ENCODE results near the gene AOPEP. TPM values are rescaled to one million over a fixed set of nuclear protein-coding genes. Genes with fewer than 3 reads are reported as not detected.

AOPEP gene
- total RNA-seq, 1 donor from 2014 or later: 305 TPM

GRCh38 chr9:94703488-94704140 lies 22.9 kb upstream of the AOPEP start:
- intact Hi-C loops (cut with DNase I): no loop called here
- Histone ChIP-seq H3K36me3 (no peaks in the 10 kb centered on the region), H3K4me1 (no peaks in the 10 kb centered on the region), H3K4me3 (no peak overlapping the region), H3K27ac (no peak overlapping the region), H3K9me3 (no peaks in the 10 kb centered on the region), H3K27me3 (no peaks in the 10 kb centered on the region)
- DNase-seq (ENCODE audit: extremely low spot score in 2 of 2): no peak
- no peak for TF ChIP-seq POLR2AphosphoS5 (IDR thresholded peaks at IDR 0.05; ENCODE audit: insufficient read depth in 1 of 2, low read depth in 1 of 2)
- no peak for TF ChIP-seq CTCF (IDR thresholded peaks at IDR 0.05)
- TF ChIP-seq POLR2A (IDR thresholded peaks at IDR 0.05): no peak

GRCh38 chr9:94705162-94705702 lies 21.3 kb upstream of the AOPEP start:
- Histone ChIP-seq H3K27me3 (no peaks in the 10 kb centered on the region), H3K4me1 (no peaks in the 10 kb centered on the region), H3K36me3 (no peaks in the 10 kb centered on the region), H3K9me3 (no peaks in the 10 kb centered on the region), H3K4me3 (no peak overlapping the region), H3K27ac (peak overlapping the region; percentile 15)
- DNase-seq (ENCODE audit: extremely low spot score in 2 of 2): no peak
- TF ChIP-seq POLR2A (IDR thresholded peaks at IDR 0.05): no peak
- intact Hi-C loops (cut with DNase I): no loop called here

GRCh38 chr9:94706922-94707321 lies 19.6 kb upstream of the AOPEP start:
- Histone ChIP-seq H3K27me3 (no peaks in the 10 kb centered on the region), H3K4me1 (no peaks in the 10 kb centered on the region), H3K36me3 (no peaks in the 10 kb centered on the region), H3K9me3 (no peaks in the 10 kb centered on the region), H3K27ac (peak overlapping the region; percentile 32), H3K4me3 (no peak overlapping the region)
- TF ChIP-seq CTCF (IDR thresholded peaks at IDR 0.05) (no peak), POLR2AphosphoS5 (IDR thresholded peaks at IDR 0.05; ENCODE audit: insufficient read depth in 1 of 2, low read depth in 1 of 2) (no peak), POLR2A (IDR thresholded peaks at IDR 0.05) (no peak)
- DNase-seq (ENCODE audit: extremely low spot score in 2 of 2): no peak
- intact Hi-C loops (cut with DNase I): no loop called here

GRCh38 chr9:94713436-94714215 lies 12.9 kb upstream of the AOPEP start:
- H3K4me3 ChIP-seq: no peak overlapping the region
- no peaks in the 10 kb centered on the region for H3K27me3 ChIP-seq
- H3K27ac ChIP-seq: peak overlapping the region; percentile 42
- no peaks in the 10 kb centered on the region for H3K36me3 ChIP-seq
- intact Hi-C loops (cut with DNase I): no loop called here
- no peaks in the 10 kb centered on the region for H3K4me1 ChIP-seq
- H3K9me3 ChIP-seq: no peaks in the 10 kb centered on the region
- TF ChIP-seq POLR2A (IDR thresholded peaks at IDR 0.05) (no peak), CTCF (IDR thresholded peaks at IDR 0.05) (no peak), POLR2AphosphoS5 (IDR thresholded peaks at IDR 0.05; ENCODE audit: insufficient read depth in 1 of 2, low read depth in 1 of 2) (no peak)
- DNase-seq (ENCODE audit: extremely low spot score in 2 of 2): no peak

- no peak for DNase-seq (ENCODE audit: extremely low spot score in 2 of 2)
- no peaks in the 10 kb centered on the region for H3K27me3 ChIP-seq
- H3K36me3 ChIP-seq: no peaks in the 10 kb centered on the region
- H3K27ac ChIP-seq: peak overlapping the region; percentile 42
- H3K4me3 ChIP-seq: no peak overlapping the region
- intact Hi-C loops (cut with DNase I): no loop called here
- TF ChIP-seq CTCF (IDR thresholded peaks at IDR 0.05): no peak
- TF ChIP-seq POLR2AphosphoS5 (IDR thresholded peaks at IDR 0.05; ENCODE audit: insufficient read depth in 1 of 2, low read depth in 1 of 2): no peak
- TF ChIP-seq POLR2A (IDR thresholded peaks at IDR 0.05): no peak
- H3K9me3 ChIP-seq: no peaks in the 10 kb centered on the region
- H3K4me1 ChIP-seq: no peaks in the 10 kb centered on the region
These were observed 12.0 kb upstream of the AOPEP start for GRCh38 chr9:94714494-94714893.
